Smooth muscle cell of the brain vasculature (primary cell): ENCODE data around the gene FCSK.

Source experiments
- DNase-seq: peaks from one replicate; pipeline ENCODE4 v3.0.0-alpha.2; 2012; ENCODE audit warnings: low read depth, low spot score

Gene FCSK

GRCh38 chr16:70455910-70456309, 1.5 kb downstream of the FCSK start:
- no peak for DNase-seq

DNA sequence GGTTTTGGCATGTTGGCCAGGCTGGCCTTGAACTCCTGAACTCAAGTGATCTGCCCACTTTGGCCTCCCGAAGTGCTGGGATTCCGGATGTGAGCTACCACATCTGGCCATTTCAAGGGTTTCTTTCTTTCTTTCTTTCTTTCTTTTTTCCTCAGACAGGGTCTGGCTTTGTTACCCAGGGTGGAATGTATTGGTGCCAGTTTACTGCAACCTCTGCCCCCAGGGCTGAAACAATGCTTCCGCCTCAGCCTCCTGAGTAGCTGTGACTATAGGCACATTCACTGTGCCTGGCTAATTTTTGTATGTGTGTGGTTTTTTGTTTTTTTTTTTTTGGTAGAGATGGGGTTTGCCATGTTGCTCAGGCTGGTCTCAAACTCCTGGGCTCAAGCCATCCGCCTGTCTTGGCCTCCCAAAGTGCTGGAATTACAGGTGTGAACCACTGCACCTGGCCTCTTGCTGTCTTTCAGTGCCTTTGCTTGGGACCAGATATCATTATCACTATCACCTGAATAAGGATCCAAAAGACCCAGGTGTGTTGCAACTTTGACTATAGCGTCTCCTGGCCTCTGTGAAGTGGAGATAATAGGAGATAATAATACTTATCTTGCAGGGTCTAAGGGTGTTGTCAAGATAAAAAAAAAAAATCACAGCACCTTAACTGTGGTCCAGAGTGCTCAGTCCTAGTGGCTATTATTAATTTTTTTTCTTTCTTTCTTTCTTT, 3.2 kb downstream of the FCSK start:
- no peak for DNase-seq

DNA sequence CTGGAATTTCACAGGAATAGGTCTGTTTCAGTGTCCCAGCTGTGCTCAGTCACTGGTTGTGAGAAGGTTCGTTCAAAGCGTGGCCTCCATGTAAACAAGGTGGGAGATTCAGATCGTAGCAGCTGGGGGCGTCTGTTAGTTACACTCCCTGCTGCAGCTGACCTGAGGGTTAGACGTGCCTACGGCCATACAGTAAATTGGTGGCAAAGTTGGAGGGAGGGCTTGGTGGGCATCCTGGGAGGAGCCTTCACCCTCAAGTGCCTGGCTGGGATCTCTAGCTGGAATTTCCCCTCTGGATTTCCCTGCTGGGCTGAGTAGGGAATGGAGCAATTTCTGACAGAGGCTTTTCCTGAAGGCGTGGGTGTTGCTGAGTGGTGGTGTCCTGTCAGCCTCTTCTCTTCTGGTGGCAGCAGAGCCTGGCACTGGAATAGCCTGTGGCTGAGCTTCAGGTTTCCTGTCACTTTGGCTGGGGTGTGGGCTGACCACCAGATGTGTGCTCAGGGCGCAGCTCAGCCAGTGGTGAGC, 6.4 kb downstream of the FCSK start:
- no peak for DNase-seq

GRCh38 chr16:70463235-70463634, 8.8 kb downstream of the FCSK start:
- no peak for DNase-seq

DNA sequence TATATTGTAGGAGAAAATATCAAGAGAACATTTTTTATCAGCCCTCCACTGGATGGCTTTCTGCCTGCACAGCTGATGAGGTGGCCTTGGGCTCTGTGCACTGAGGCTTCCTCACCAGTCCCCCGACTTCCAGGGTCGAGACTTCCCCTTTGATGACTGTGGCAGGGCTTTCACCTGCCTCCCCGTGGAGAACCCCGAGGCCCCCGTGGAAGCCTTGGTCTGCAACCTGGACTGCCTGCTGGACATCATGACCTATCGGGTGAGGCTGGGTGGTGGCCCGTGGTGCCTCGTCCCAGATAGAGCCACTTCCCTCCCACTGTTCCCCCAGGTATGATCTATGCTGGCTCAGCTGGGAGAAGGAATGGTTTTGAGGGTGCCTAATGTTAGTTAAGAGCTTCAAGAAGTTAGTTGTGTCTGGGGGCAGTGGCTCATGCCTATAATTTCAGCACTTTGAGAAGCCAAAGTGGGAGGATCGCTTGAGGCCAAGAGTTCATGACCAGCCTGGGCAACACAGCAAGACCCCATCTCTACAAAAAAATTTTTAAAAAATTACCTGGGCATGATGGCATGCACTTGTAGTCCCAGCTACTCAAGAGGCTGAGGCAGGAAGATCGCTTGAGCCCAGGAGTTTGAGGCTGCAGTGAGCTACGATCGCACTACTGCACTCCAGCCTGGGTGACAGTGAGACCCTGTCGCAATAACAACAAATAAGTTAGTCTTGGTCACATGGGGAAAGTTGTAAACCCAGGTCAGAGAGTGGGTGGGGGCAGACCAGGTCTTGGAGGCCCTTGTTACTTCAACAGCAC, 11.8 kb downstream of the FCSK start:
- DNase-seq, result no peak

- DNase-seq, result no peak
Measured at GRCh38 chr16:70466805-70467076, 12.3 kb downstream of the FCSK start.

DNA sequence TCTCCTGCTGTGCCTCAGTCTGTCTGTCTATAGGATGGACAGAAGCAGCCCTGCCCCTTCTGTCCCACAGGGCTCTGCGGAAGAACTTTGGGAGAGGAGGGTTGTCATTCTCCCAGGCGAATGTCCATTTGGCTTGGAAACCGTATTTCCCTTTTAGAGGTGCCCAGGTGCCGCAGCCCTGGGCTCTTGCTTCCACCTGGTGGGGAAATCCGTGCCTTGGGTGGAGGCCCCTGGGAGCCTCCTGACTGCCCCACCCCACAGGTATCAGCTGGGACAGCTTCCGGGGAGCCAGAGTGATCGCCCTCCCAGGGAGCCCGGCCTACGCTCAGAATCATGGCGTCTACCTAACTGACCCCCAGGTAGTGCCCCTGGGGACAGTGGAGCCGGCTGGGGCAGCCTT, 12.7 kb downstream of the FCSK start:
- DNase-seq, result no peak

- DNase-seq, result no peak
Measured at GRCh38 chr16:70467608-70468007, 13.2 kb downstream of the FCSK start.

GRCh38 chr16:70468776-70469525, 14.6 kb downstream of the FCSK start:
- DNase-seq, result no peak

- DNase-seq, result no peak
Measured at GRCh38 chr16:70470141-70470926, 15.9 kb downstream of the FCSK start.

GRCh38 chr16:70470927-70471341, 16.5 kb downstream of the FCSK start:
- no peak for DNase-seq

GRCh38 chr16:70472786-70473433, 18.5 kb downstream of the FCSK start:
- DNase-seq, result no peak

DNA sequence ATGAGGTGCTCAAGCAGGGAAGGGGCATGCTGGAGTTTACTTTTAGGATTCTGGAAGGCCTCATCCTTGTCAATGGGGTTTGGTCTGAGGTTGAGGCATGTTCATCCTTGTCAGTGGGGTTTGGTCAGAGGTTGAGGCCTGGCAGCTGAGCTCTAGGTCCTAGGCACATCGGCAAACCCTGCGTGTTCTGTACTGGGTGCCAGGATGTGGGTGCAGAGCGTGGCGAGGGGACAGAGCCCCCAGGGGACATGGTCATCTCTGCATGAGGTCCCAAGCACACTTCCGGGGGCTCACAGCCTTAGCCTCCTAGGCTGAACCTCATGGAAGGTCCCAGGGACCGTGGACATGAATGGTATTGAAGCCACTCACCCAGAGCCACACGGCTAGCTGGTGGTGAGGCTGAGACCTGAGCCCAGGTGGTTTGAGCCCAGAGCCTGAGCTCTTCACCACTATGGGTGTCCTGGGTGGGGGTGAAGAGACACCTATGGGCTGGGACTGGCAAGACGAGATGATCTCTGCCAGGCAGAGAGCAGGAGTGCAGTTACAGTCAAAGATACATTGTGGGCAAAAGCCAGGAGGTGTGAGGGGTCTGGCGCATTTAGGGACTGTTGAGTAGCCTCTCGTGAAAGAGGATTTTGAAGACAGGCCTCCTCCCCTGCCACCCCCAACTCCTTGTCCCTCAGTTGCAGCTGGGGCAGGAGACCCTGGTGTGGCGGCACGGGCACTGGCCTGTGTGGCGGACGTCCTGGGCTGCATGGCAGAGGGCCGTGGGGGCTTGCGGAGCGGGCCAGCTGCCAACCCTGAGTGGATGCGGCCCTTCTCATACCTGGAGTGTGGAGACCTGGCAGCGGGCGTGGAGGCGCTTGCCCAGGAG, 19.3 kb downstream of the FCSK start:
- DNase-seq, result no peak

- no peak for DNase-seq
Measured at GRCh38 chr16:70474320-70475053, 20.1 kb downstream of the FCSK start.

DNA sequence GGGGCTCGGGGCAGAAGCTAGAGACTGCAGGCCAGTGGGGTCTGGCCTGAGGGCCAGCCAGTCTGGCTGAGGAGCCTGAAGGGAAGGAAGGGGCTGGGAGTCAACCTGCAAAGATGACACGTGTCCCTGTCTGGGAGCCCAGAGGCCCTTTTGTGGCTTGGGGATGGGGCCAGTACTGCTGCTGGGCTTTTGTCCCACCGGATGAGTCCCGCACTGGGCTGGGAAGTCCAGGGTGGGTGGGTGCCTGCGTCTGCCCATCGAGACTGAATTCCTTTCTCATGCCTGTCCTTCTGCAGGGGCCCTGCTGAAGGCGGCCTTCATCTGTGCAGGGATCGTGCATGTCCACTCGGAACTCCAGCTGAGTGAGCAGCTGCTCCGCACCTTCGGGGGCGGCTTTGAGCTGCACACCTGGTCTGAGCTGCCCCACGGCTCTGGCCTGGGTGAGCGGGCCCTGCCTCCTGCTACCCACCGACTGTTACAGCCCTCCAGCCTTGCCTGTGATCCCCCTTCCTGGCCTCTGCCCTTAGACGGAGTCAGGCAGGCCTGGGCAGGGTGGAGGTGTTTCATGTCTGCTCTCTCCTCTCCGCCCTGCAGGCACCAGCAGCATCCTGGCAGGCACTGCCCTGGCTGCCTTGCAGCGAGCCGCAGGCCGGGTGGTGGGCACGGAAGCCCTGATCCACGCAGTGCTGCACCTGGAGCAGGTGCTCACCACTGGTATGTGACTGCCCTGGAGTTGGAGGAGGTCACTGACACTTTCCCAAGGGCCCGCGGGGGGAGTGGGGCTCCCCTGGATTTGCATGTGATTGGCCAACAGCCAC, 20.9 kb downstream of the FCSK start:
- DNase-seq, result no peak

GRCh38 chr16:70476272-70477020, 22.1 kb downstream of the FCSK start:
- no peak for DNase-seq

DNA sequence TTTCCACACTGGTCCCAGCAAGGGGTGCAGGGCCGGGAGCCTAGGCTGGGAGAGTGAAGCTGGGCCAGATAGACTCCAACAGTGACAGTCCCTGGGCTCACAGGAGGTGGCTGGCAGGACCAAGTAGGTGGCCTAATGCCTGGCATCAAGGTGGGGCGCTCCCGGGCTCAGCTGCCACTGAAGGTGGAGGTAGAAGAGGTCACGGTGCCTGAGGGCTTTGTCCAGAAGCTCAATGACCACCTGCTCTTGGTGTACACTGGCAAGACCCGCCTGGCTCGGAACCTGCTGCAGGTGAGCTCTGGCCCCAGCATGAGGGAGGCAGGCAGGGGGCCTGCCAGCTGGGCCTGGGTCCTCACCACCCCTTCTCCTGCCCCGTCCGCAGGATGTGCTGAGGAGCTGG, 23.8 kb downstream of the FCSK start:
- DNase-seq, result no peak

GRCh38 chr16:70478912-70479341, 24.5 kb downstream of the FCSK start:
- DNase-seq, result peak; percentile 69
